Naive B cell (primary cell): ENCODE results near the gene AOC1. TPM values are rescaled to one million over a fixed set of nuclear protein-coding genes. Genes with fewer than 3 reads are reported as not detected.
"Not testable (repeated sequence)": the region's sequence is repeated elsewhere in the genome, so short reads cannot be mapped to it uniquely, and the experiment has no call there.

Experiments
- ATAC-seq, 2 donors: fragments of 150-1000 bp; cut with Tn5 transposase; 2 replicates each; pipeline ENCODE4 v1.10.0; 2021; ENCODE audit warnings: low read depth in 2 of 2, mild to moderate bottlenecking in 2 of 2, moderate library complexity in 2 of 2
- DNase-seq: peaks from one replicate; pipeline ENCODE4 v3.0.0; 2022
- H3K27ac Mint-ChIP-seq, 6 donors: one replicate each; pipeline ENCODE4 v1.8.0; 2020 to 2022; ENCODE audit warnings: mild to moderate bottlenecking in 6 of 6, mixed read lengths in 6 of 6, moderate library complexity in 5 of 6, inconsistent platforms in 2 of 6
- H3K27me3 Mint-ChIP-seq, 3 donors: one replicate each; pipeline ENCODE4 v1.8.0; 2021 to 2022; ENCODE audit warnings: mixed read lengths in 3 of 3, mild to moderate bottlenecking in 1 of 3
- H3K36me3 Mint-ChIP-seq, 2 donors: one replicate each; pipeline ENCODE4 v1.8.0; 2020 to 2022; ENCODE audit warnings: mixed read lengths in 2 of 2, inconsistent platforms in 1 of 2, mild to moderate bottlenecking in 1 of 2
- H3K4me1 Mint-ChIP-seq, 3 donors: one replicate each; pipeline ENCODE4 v1.8.0; 2020 to 2022; ENCODE audit warnings: mixed read lengths in 3 of 3, inconsistent platforms in 1 of 3, mild to moderate bottlenecking in 1 of 3, moderate library complexity in 1 of 3
- H3K4me3 Mint-ChIP-seq, 8 donors: one replicate each; pipeline ENCODE4 v1.8.0; 2020 to 2022; ENCODE audit warnings: mild to moderate bottlenecking in 8 of 8, mixed read lengths in 8 of 8, moderate library complexity in 8 of 8, inconsistent platforms in 2 of 8
- H3K9me3 Mint-ChIP-seq, 7 donors: one replicate each; pipeline ENCODE4 v1.8.0; 2020 to 2022; ENCODE audit warnings: mixed read lengths in 7 of 7, mild to moderate bottlenecking in 5 of 7, inconsistent platforms in 2 of 7, moderate library complexity in 1 of 7
- polyA plus RNA-seq, 6 donors: library from polyadenylated mRNA; unstranded; fragments of 300-500 nt; fragmentation: Illumina TruSeq; gene quantifications; one replicate each; pipeline ENCODE4 v1.2.3, GENCODE V29; 2021; ENCODE audit warnings: low read depth in 6 of 6

The AOC1 gene
- polyA plus RNA-seq, 6 donors from 2014 or later, result not detected

GRCh38 chr7:150898475-150899011, 46.2 kb downstream of the AOC1 start:
- H3K4me3 Mint-ChIP-seq, result peak overlapping the region in 4 of 8 donors; percentile 42 to 73 (median 54)
- peaks cover 22 to 35% (median 32%) of the 10 kb centered on the region in 3 donors for H3K4me1 Mint-ChIP-seq
- H3K27me3 Mint-ChIP-seq, result peaks cover 51 to 74% (median 70%) of the 10 kb centered on the region in 3 donors
- peaks cover 7 to 9% of the 10 kb centered on the region in 2 donors for H3K36me3 Mint-ChIP-seq
- peak; percentile 57 for DNase-seq
- H3K27ac Mint-ChIP-seq, result peak overlapping the region in 2 of 6 donors; percentile 60 to 74
- ATAC-seq, result peak; percentile 58 to 69
- H3K9me3 Mint-ChIP-seq, result peaks cover 0 to 9% (median 5%) of the 10 kb centered on the region in 7 donors

- H3K9me3 Mint-ChIP-seq, result no peaks in the 10 kb centered on the region
- DNase-seq (no peak), ATAC-seq (no peak)
- H3K4me3 Mint-ChIP-seq, result peak overlapping the region in 1 of 8 donors; percentile 29
- H3K4me1 Mint-ChIP-seq, result peaks cover 24 to 35% (median 33%) of the 10 kb centered on the region in 3 donors
- H3K27ac Mint-ChIP-seq, result no peak overlapping the region
- peaks cover 52 to 83% (median 80%) of the 10 kb centered on the region in 3 donors for H3K27me3 Mint-ChIP-seq
- peaks cover 0 to 4% of the 10 kb centered on the region in 2 donors for H3K36me3 Mint-ChIP-seq
Observed at GRCh38 chr7:150900675-150901074, 48.4 kb downstream of the AOC1 start.

- ATAC-seq, result no peak
- no peak overlapping the region for H3K27ac Mint-ChIP-seq
- peaks cover 0 to 4% of the 10 kb centered on the region in 2 donors for H3K36me3 Mint-ChIP-seq
- H3K27me3 Mint-ChIP-seq, result peaks cover 51 to 83% (median 80%) of the 10 kb centered on the region in 3 donors
- H3K4me1 Mint-ChIP-seq, result peaks cover 24 to 28% (median 26%) of the 10 kb centered on the region in 3 donors
- H3K9me3 Mint-ChIP-seq, result no peaks in the 10 kb centered on the region
- DNase-seq, result no peak
- peak overlapping the region in 2 of 8 donors; percentile 29 to 47 for H3K4me3 Mint-ChIP-seq
Observed at GRCh38 chr7:150901160-150902035, 49.1 kb downstream of the AOC1 start.

DNA sequence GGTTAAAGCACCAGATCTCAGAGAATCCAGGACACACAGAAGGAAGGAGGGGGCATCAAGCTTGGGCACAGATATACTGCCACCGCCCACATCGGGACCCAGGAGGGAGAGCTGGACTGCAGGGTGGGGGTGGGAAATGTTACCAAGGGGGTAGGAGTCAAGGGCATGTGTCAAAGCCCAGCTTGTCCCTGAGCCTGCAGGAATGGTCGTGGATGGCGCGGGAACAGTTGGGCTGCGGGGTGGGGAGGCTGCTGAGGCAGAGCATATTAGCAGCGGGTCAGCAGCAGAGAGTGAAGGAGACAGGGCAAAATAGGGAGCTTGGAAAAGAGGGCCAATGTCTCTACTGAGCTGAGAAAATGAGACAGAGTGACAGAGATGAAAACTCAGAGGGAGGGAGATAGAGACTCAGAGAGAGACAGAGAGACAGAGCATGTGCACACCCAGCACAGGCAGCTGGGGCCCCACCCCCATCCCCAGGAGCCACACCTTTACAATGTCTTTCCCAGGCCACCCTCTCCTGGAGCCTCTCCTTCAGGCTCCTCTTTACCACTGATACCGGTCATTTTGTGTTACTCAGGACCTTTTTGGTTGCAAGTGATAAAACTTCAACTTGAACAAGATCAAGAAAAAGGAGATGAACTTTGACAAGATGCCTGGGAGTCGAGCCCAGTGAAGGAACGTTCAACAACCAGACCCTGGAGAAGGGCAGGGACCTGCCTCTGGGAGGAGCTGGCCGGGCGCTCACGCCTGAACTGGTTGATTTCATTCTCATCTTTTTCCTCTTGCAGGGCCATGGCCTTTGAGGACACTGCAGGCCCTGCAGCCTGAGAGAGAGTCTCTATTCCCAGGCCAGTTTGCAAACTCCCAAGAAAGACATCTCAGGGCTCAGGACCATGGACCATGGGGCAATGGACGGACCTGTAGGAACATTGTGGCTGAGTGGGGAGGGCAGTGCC, 50.0 kb downstream of the AOC1 start:
- H3K27me3 Mint-ChIP-seq, result peaks cover 51 to 85% (median 80%) of the 10 kb centered on the region in 3 donors
- no peak overlapping the region for H3K27ac Mint-ChIP-seq
- no peaks in the 10 kb centered on the region for H3K9me3 Mint-ChIP-seq
- ATAC-seq, result no peak
- DNase-seq, result no peak
- H3K4me1 Mint-ChIP-seq, result peaks cover 19 to 21% (median 21%) of the 10 kb centered on the region in 3 donors
- H3K4me3 Mint-ChIP-seq, result no peak overlapping the region
- H3K36me3 Mint-ChIP-seq, result peaks cover 0 to 4% of the 10 kb centered on the region in 2 donors

- Mint-ChIP-seq H3K9me3 (no peaks in the 10 kb centered on the region), H3K4me3 (no peak overlapping the region), H3K27me3 (peaks cover 43 to 81% (median 77%) of the 10 kb centered on the region in 3 donors), H3K4me1 (peaks cover 6 to 14% (median 8%) of the 10 kb centered on the region in 3 donors), H3K27ac (no peak overlapping the region), H3K36me3 (peaks cover 0 to 4% of the 10 kb centered on the region in 2 donors)
- DNase-seq, result no peak
- ATAC-seq, result no peak
Observed at GRCh38 chr7:150903606-150904005, 51.3 kb downstream of the AOC1 start.

- Mint-ChIP-seq H3K4me3 (no peak overlapping the region), H3K27ac (no peak overlapping the region), H3K9me3 (no peaks in the 10 kb centered on the region), H3K4me1 (peaks cover 6 to 10% (median 6%) of the 10 kb centered on the region in 3 donors), H3K36me3 (peaks cover 0 to 4% of the 10 kb centered on the region in 2 donors), H3K27me3 (peaks cover 42 to 75% (median 74%) of the 10 kb centered on the region in 3 donors)
- ATAC-seq, result no peak
- no peak for DNase-seq
Observed at GRCh38 chr7:150904011-150904909, 51.9 kb downstream of the AOC1 start.

GRCh38 chr7:150908173-150908572, 55.9 kb downstream of the AOC1 start:
- Mint-ChIP-seq H3K27me3 (peaks cover 36 to 60% (median 43%) of the 10 kb centered on the region in 3 donors), H3K9me3 (peaks cover 0 to 10% (median 0%) of the 10 kb centered on the region in 7 donors), H3K27ac (no peak overlapping the region), H3K4me1 (peaks cover 4 to 8% (median 6%) of the 10 kb centered on the region in 3 donors), H3K4me3 (no peak overlapping the region), H3K36me3 (no peaks in the 10 kb centered on the region)
- ATAC-seq (no peak), DNase-seq (no peak)

- no peak for ATAC-seq
- Mint-ChIP-seq H3K9me3 (peaks cover 0 to 10% (median 0%) of the 10 kb centered on the region in 7 donors), H3K36me3 (no peaks in the 10 kb centered on the region), H3K27ac (peak overlapping the region in 1 of 6 donors; percentile 32), H3K27me3 (peaks cover 30 to 48% (median 39%) of the 10 kb centered on the region in 3 donors), H3K4me3 (peak overlapping the region in 1 of 8 donors; percentile 40), H3K4me1 (peaks cover 0 to 4% (median 4%) of the 10 kb centered on the region in 3 donors)
- DNase-seq, result no peak
Observed at GRCh38 chr7:150909200-150909995, 57.1 kb downstream of the AOC1 start.

GRCh38 chr7:150910305-150910995, 58.1 kb downstream of the AOC1 start:
- ATAC-seq, H3K9me3 Mint-ChIP-seq, H3K36me3 Mint-ChIP-seq, H3K4me1 Mint-ChIP-seq, H3K27ac Mint-ChIP-seq, DNase-seq, H3K4me3 Mint-ChIP-seq: not testable (repeated sequence)
- peaks cover 26 to 42% (median 35%) of the 10 kb centered on the region in 3 donors for H3K27me3 Mint-ChIP-seq

DNA sequence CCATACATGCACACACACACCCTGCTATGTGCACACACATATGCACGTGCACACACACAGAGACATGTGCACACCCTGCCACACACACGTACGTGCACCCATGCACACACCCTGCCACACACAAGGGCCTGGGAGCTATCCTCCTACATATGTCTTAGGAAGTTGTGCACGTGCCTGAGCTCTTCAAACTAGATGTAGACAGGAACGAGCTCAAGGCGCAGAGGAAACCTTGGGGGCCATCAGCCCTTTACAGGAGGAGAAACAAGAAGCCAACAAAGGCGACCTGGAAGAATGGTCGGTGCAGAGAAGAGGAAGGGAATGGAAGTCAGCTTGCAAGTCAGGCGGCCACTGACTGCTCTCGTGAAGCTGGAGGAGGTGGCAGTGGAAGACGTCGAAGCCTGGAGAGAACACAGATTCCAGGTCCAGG, 58.7 kb downstream of the AOC1 start:
- Mint-ChIP-seq H3K27ac (no peak overlapping the region), H3K9me3 (peaks cover 0 to 10% (median 0%) of the 10 kb centered on the region in 7 donors), H3K4me3 (no peak overlapping the region), H3K36me3 (no peaks in the 10 kb centered on the region), H3K4me1 (peaks cover 0 to 4% (median 4%) of the 10 kb centered on the region in 3 donors), H3K27me3 (peaks cover 24 to 42% (median 35%) of the 10 kb centered on the region in 3 donors)
- DNase-seq (no peak), ATAC-seq (no peak)
